AG10803 (cell line): Measurements from ENCODE around the gene CTU2.

Experiments used
- DNase-seq: peaks from one replicate; pipeline ENCODE4 v3.0.0; 2010; ENCODE audit warnings: low read depth
- H3K4me3 ChIP-seq: 2 replicates; pipeline ENCODE4 v1.5.1; 2011; ENCODE audit warnings: mild to moderate bottlenecking, low read length, control low read depth
- CTCF ChIP-seq: conservative IDR thresholded peaks from 2 replicates; pipeline ENCODE4 v1.5.1; 2011; ENCODE audit warnings: mild to moderate bottlenecking, low read length, control low read depth, inconsistent platforms

Gene CTU2

GRCh38 chr16:88706229-88706964 is at the start of gene CTU2, which contains the start of gene RNF166:
CTU2 (plus strand) TSS chr16:88706503; CDS start chr16:88706531, 28 bp downstream.
RNF166 (minus strand) TSS chr16:88706408; CDS start chr16:88706325, 83 bp downstream.
- peak; percentile 79 for DNase-seq
- no peak for TF ChIP-seq CTCF
- H3K4me3 ChIP-seq, result peak within 1 kb of the TSS; percentile 96

- TF ChIP-seq CTCF, result no peak
- no peak for DNase-seq
- H3K4me3 ChIP-seq, result no peak overlapping the region
These were observed 48.9 kb upstream of the CTU2 start for GRCh38 chr16:88657371-88657770.

- no peak for TF ChIP-seq CTCF
- no peak overlapping the region for H3K4me3 ChIP-seq
- no peak for DNase-seq
These were observed 47.6 kb upstream of the CTU2 start for GRCh38 chr16:88658714-88659113.

- no peak for TF ChIP-seq CTCF
- no peak for DNase-seq
- no peak overlapping the region for H3K4me3 ChIP-seq
These were observed 47.1 kb upstream of the CTU2 start for GRCh38 chr16:88659160-88659559.

- DNase-seq, result no peak
- no peak overlapping the region for H3K4me3 ChIP-seq
- no peak for TF ChIP-seq CTCF
These were observed 44.8 kb upstream of the CTU2 start for GRCh38 chr16:88661468-88661867.

- no peak for TF ChIP-seq CTCF
- DNase-seq, result no peak
- peak overlapping the region; percentile 77 for H3K4me3 ChIP-seq
These were observed 44.0 kb upstream of the CTU2 start for GRCh38 chr16:88662222-88662842.
